GM19239 (cell line): Measurements from ENCODE around the gene DGKE.

Source experiments
- DNase-seq: peaks from one replicate; pipeline ENCODE4 v3.0.0; 2011; ENCODE audit warnings: low spot score; ENCODE audit not compliant: insufficient read length
- FAIRE-seq: peaks from 2 replicates; lab custom pipeline; 2011; peaks lifted over from hg19 to GRCh38; lab: Jason Lieb, UNC

Gene DGKE

GRCh38 chr17:56833809-56834379 is at the start of gene DGKE, which contains the start of gene C17orf67:
TSS of gene DGKE (plus strand) at chr17:56834151. CDS start at chr17:56834796, 645 bp downstream.
TSS of gene C17orf67 (minus strand) at chr17:56833920. CDS start at chr17:56815810, 18,110 bp downstream.
- peak; percentile 86 for DNase-seq

GRCh38 chr17:56785405-56785804 is 48.5 kb upstream of the DGKE start:
- no peak for FAIRE-seq
- no peak for DNase-seq

More at GRCh38 chr17:56833809-56834379, at the start of gene DGKE, which contains the start of gene C17orf67:
- peak; percentile 92 for FAIRE-seq

GRCh38 chr17:56785997-56786680 is 47.8 kb upstream of the DGKE start:
- no peak for FAIRE-seq
- no peak for DNase-seq

- FAIRE-seq: peak; percentile 87
- peak; percentile 23 for DNase-seq
These were observed 46.9 kb upstream of the DGKE start for GRCh38 chr17:56786989-56787482.

- DNase-seq: no peak
- FAIRE-seq: no peak
These were observed 41.7 kb upstream of the DGKE start for GRCh38 chr17:56792267-56792666.

GRCh38 chr17:56793531-56793930 is 40.4 kb upstream of the DGKE start:
- DNase-seq (no peak), FAIRE-seq (no peak)

GRCh38 chr17:56793957-56794356 is 40.0 kb upstream of the DGKE start:
- DNase-seq: no peak
- FAIRE-seq: no peak

GRCh38 chr17:56795221-56795865 is 38.6 kb upstream of the DGKE start:
- FAIRE-seq: no peak
- DNase-seq: no peak

GRCh38 chr17:56796536-56796935 is 37.4 kb upstream of the DGKE start:
- DNase-seq (no peak), FAIRE-seq (no peak)

GRCh38 chr17:56798916-56799315 is 35.0 kb upstream of the DGKE start:
- DNase-seq (no peak), FAIRE-seq (no peak)

GRCh38 chr17:56801459-56802178 is 32.3 kb upstream of the DGKE start:
- FAIRE-seq: no peak
- no peak for DNase-seq

GRCh38 chr17:56803071-56803470 is 30.9 kb upstream of the DGKE start:
- FAIRE-seq (no peak), DNase-seq (no peak)

GRCh38 chr17:56804454-56804853 is 29.5 kb upstream of the DGKE start:
- no peak for FAIRE-seq

GRCh38 chr17:56806949-56807348 is 27.0 kb upstream of the DGKE start:
- DNase-seq (no peak), FAIRE-seq (no peak)

More at GRCh38 chr17:56804454-56804853, 29.5 kb upstream of the DGKE start:
- DNase-seq: no peak

- DNase-seq (no peak), FAIRE-seq (no peak)
These were observed 26.2 kb upstream of the DGKE start for GRCh38 chr17:56807723-56808122.

GRCh38 chr17:56808503-56808902 is 25.4 kb upstream of the DGKE start:
- FAIRE-seq: no peak

GRCh38 chr17:56809106-56809819 is 24.7 kb upstream of the DGKE start:
- DNase-seq: no peak
- FAIRE-seq: no peak

More at GRCh38 chr17:56808503-56808902, 25.4 kb upstream of the DGKE start:
- no peak for DNase-seq

- no peak for DNase-seq
- FAIRE-seq: no peak
These were observed 24.2 kb upstream of the DGKE start for GRCh38 chr17:56809820-56810179.

- no peak for DNase-seq
- no peak for FAIRE-seq
These were observed 23.6 kb upstream of the DGKE start for GRCh38 chr17:56810343-56810742.
